ENCODE data around the gene CEP112.

- TF ChIP-seq GATA3 (IDR thresholded peaks at IDR 0.05; ENCODE audit: low read depth, low read length) (no peak), GATA2 (IDR thresholded peaks at IDR 0.05; ENCODE audit: low read depth, low read length) (no peak)
Measured at GRCh38 chr17:65745241-65745640, 446.7 kb downstream of the CEP112 start.
